Tibial artery (tissue), 4 donors: ENCODE results near the gene CFAP97.

Source experiments
- DNase-seq, 2 donors: peaks; one replicate each; pipeline ENCODE4 v3.0.0-alpha.2; 2019
- H3K27ac ChIP-seq, 2 donors: fragments of 200-600 bp; sonication (generic) in 1 of 2; 1 replicate in 1 of 2; 2 replicates in 1 of 2; pipeline ENCODE4 v1.5.1; 2018 to 2019; ENCODE audit warnings: mild to moderate bottlenecking in 1 of 2
- H3K27me3 ChIP-seq, 2 donors: fragments of 200-600 bp; sonication (generic) in 1 of 2; one replicate each; pipeline versions ENCODE4 v1.5.1 to v1.6.0; 2016 to 2019
- H3K36me3 ChIP-seq, 3 donors: fragments of 200-600 bp; sonication (generic) in 2 of 3; one replicate each; pipeline ENCODE4 v1.5.1; 2016 to 2019; ENCODE audit warnings: mild to moderate bottlenecking in 2 of 3
- H3K4me1 ChIP-seq, 4 donors: fragments of 200-600 bp; sonication (generic) in 2 of 4; 1 replicate in 3 of 4; 2 replicates in 1 of 4; pipeline ENCODE4 v1.5.1; 2016 to 2019
- H3K4me3 ChIP-seq, 2 donors: fragments of 200-600 bp; sonication (generic) in 1 of 2; 1 replicate in 1 of 2; 2 replicates in 1 of 2; pipeline ENCODE4 v1.5.1; 2018 to 2019; ENCODE audit warnings: mild to moderate bottlenecking in 2 of 2
- H3K9me3 ChIP-seq, 3 donors: fragments of 200-600 bp; sonication (generic) in 1 of 3; one replicate each; pipeline ENCODE4 v1.5.1; 2016 to 2019
- CTCF ChIP-seq, 2 experiments: fragments of 200-600 bp in 1 of 2; fragments of 450-650 bp in 1 of 2; IDR thresholded peaks; one replicate each; pipeline ENCODE4 v1.5.1; 2017 to 2019; ENCODE audit warnings: antibody characterized with exemption in 2 of 2, mild to moderate bottlenecking in 1 of 2, moderate library complexity in 1 of 2
- intact Hi-C: fragments of 100-400 bp; cut with DNase I; formaldehyde crosslinking; loops from one replicate; pipeline ENCODE4 v1.15.0; 2023; ENCODE audit warnings: low total_unique reads

CFAP97 gene

GRCh38 chr4:185167234-185167633 lies 36.6 kb downstream of the CFAP97 start:
- Histone ChIP-seq H3K4me3 (no peak overlapping the region), H3K27ac (no peak overlapping the region), H3K4me1 (peaks cover 0 to 15% (median 0%) of the 10 kb centered on the region in 4 donors), H3K27me3 (no peaks in the 10 kb centered on the region), H3K9me3 (no peaks in the 10 kb centered on the region), H3K36me3 (peaks cover 14 to 45% (median 28%) of the 10 kb centered on the region in 3 donors)
- intact Hi-C loops = no loop called here
- TF ChIP-seq CTCF (IDR thresholded peaks at IDR 0.05) = no peak
- DNase-seq = no peak

DNA sequence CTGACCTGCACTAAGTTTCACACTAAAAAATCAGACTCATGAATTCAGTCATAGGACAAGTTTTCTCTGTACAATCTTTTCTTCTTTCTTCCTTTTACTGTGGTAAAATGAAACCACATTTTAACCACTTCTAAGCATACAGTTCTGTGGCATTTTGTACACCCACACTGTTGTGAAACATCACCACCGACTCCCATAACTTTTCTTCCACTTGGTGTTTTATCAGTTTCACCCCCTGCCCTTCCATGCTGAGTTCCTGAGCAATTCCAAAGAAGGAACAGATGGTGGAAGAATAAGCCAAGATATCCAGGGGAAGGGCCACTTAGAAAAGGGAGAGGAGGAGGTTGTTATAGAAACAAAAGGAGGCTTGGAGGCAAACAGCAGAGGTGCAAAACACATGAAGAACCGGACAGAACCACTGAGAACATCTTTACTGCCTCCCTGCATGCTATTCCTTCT lies 38.2 kb downstream of the CFAP97 start:
- intact Hi-C loops = no loop called here
- Histone ChIP-seq H3K9me3 (no peaks in the 10 kb centered on the region), H3K27me3 (no peaks in the 10 kb centered on the region), H3K4me1 (peaks cover 0 to 9% (median 0%) of the 10 kb centered on the region in 4 donors), H3K27ac (no peak overlapping the region), H3K36me3 (peaks cover 21 to 57% (median 37%) of the 10 kb centered on the region in 3 donors), H3K4me3 (no peak overlapping the region)
- no peak for DNase-seq
- no peak for TF ChIP-seq CTCF (IDR thresholded peaks at IDR 0.05)

- no peak for DNase-seq
- intact Hi-C loops = no loop called here
- Histone ChIP-seq H3K9me3 (no peaks in the 10 kb centered on the region), H3K4me1 (peaks cover 0 to 5% (median 0%) of the 10 kb centered on the region in 4 donors), H3K36me3 (peaks cover 31 to 61% (median 43%) of the 10 kb centered on the region in 3 donors), H3K27ac (no peak overlapping the region), H3K27me3 (no peaks in the 10 kb centered on the region), H3K4me3 (no peak overlapping the region)
- no peak for TF ChIP-seq CTCF (IDR thresholded peaks at IDR 0.05)
These were observed 52.5 kb downstream of the CFAP97 start for GRCh38 chr4:185151296-185151695.

DNA sequence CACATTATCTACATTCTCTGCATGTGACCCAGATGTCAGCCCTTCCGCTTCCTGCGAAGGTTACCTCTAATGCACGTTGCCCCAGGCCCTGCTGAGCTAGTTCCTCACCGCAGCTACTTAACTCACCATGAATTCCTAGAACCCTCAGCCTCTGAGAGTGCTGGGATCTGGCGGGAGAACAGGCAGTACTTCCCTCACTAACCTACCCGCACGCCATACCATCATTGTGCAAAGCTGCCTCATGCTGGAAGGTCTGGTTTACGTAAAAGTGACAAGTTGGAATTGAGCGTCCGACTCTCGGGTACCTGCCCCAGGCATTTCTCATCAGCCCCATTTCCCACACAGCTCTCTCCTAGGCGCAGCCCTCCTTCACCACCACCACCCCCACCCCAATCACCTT lies 54.4 kb downstream of the CFAP97 start:
- peaks cover 0 to 24% (median 10%) of the 10 kb centered on the region in 4 donors for H3K4me1 ChIP-seq
- peaks cover 22 to 60% (median 33%) of the 10 kb centered on the region in 3 donors for H3K36me3 ChIP-seq
- no peaks in the 10 kb centered on the region for H3K27me3 ChIP-seq
- no peak for DNase-seq
- H3K9me3 ChIP-seq = no peaks in the 10 kb centered on the region
- no peak overlapping the region for H3K27ac ChIP-seq
- no peak overlapping the region for H3K4me3 ChIP-seq
- TF ChIP-seq CTCF (IDR thresholded peaks at IDR 0.05) = no peak
- intact Hi-C loops = no loop called here

- no peak for TF ChIP-seq CTCF (IDR thresholded peaks at IDR 0.05)
- peaks cover 17 to 46% (median 17%) of the 10 kb centered on the region in 3 donors for H3K36me3 ChIP-seq
- no peaks in the 10 kb centered on the region for H3K9me3 ChIP-seq
- peak in 1 of 2 donors; percentile 91 for DNase-seq
- peak overlapping the region; percentile 72 to 79 for H3K4me3 ChIP-seq
- intact Hi-C loops = no loop called here
- peak overlapping the region; percentile 86 to 92 for H3K27ac ChIP-seq
- peaks cover 0 to 38% (median 20%) of the 10 kb centered on the region in 4 donors for H3K4me1 ChIP-seq
- no peaks in the 10 kb centered on the region for H3K27me3 ChIP-seq
These were observed 58.2 kb downstream of the CFAP97 start for GRCh38 chr4:185145572-185145971.
